Forelimb muscle (tissue), 1 donor: ENCODE data around the gene YIPF3. TPM values are rescaled to one million over a fixed set of nuclear protein-coding genes. Genes with fewer than 3 reads are reported as not detected.
"Not testable (repeated sequence)": the region's sequence is repeated elsewhere in the genome, so short reads cannot be mapped to it uniquely, and the experiment has no call there.

ENCODE experiments used
- DNase-seq: peaks from one replicate; pipeline ENCODE4 v3.0.0-alpha.2; 2013; ENCODE audit warnings: low read depth
- polyA plus RNA-seq: library from polyadenylated mRNA; unstranded; fragments of 120-200 nt; gene quantifications from one replicate; pipeline ENCODE4 v1.2.1, GENCODE V29; 2013; ENCODE audit not compliant: insufficient read length

YIPF3 gene
- polyA plus RNA-seq, 1 donor: 80.7 TPM

DNA sequence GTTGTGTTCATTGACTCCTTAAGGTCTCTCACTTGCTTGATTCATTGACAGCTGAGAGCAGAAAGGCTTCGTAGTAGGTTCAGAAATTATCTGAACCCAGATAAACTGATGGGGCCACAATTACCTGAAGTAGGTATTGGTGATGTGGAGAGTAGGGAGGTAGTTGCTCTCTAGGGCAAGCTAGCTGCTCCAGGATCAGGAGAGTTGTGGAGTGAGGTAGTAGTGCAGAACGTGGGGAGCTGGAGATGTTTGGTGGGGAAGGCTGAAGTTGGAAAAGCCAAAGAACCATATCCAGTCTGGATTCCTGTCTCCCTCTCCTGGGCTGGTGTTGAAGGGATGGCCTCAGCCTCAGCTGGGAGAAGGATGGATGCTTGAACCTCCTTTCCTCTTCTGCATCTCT, 23.5 kb downstream of the YIPF3 start:
- DNase-seq: no peak

DNA sequence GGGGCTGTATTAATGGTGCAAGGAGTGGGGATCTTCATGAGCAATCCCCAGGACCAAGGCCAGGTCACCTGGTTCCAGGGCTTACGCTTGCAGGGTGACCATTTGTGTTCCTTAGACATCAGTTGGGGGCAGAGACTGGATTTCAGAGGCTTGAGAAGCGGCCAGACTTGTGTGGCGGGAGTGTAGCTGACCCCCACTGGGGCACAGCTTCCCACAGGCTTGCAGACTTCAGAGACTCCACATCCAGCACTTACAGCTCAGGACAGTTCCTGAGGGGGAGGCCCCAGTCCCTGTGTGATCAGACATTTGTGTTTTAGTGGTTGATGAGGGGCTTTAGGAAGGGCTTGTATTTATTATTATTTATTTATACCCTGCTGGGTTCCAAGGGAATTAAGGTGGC, 24.1 kb downstream of the YIPF3 start:
- DNase-seq: no peak

DNA sequence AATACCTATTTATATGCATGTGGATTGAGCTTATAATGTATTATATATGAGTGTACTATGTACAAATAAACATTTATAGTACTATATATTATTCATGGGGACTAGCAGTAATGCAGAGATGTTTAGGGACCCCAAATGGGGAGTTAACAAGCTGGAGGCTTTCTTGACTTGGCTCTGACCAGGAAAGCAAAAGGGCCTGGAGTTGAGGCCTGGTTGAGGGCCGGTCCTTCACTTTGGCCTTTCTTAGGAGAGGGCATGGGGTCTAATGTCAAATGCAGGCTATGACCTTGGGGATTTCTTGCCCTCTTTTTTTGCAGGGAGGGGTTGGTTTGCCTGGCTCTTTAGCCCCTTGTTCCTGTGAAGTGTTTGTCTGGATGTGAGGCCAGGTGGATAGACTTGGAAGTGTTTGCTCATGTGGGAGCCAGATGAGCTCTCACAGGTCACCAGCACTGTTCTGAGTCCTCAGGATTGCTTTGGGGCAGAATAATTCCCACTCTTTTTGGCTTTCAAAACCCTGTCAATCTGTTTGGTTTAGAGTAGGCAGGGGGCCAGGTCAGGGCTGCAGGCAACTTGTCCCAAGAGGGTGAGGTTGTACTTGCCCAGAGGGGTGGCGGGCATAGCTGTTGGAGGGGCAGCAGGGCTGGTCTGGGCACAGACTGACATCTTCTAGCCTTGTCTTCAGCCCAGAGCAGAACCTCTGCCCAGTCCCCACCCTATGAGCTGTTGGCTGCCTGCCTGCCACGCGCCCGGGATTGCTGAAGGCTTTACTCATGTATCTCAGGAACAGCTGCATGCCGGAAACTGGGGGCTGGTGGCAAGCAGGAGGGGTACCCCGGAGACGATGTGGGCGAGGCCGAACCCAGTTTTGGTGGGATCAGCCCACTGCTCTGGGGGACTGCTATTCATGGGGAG, 24.7 kb downstream of the YIPF3 start:
- DNase-seq: no peak

DNA sequence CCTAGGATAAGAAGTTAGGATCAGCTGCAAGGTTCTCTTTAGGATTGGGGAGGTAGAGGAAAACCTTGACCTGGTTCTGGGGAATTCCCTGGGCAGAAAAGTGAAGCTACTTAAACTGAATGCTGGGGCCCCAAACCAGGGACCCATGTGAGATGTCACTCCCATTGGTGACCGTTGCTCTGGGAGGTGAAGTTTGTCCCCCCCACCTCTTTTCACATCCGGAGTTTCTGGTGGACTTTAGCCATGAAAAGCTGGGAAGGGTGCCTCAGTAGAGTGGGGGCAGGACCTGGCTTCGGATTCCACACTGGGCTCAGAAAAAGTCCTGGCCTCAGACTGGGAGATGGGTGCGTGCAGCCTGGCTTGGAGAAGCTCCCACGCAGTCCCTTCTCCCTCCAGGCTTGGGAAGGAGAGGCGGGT, 26.2 kb downstream of the YIPF3 start:
- DNase-seq: no peak

DNA sequence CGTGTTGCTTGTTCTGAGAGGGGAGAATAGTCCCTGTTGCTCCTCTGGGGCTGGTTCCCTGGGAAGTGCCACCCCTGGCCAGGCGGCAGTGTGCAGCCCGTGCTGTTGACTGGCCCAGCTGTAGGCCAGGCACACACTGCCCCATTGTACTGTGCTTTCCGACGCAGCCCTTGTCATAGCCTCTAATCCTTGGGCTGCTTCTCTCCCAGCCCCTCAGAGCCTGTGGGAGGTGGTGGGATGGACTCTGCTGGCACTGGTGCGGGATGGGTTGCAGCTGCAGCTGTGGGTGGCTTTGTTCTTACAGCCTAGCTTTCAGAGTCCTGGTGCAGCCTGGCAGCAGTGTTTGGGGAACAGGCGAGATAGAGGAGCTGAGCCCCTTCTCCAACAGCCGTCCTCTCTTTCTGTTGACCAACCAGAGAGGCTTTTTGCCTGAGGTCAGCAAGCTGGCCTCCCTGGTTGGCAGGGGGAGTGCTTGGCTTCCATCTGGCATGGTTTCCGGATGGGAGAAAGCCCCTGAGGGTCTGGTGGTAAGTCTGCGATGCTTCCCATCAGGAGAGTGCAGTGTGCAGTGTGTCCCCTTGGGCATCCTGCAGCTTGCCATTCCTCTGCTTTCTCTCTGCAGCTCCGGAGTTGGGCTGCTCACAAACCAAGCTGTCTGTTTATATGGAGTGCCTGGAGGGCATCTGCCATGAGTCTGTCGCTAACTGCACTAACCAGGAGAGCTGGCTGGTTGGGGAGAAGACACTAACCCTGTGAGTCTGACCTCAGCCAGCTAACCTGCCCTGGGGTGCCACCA, 27.3 kb downstream of the YIPF3 start:
- DNase-seq: no peak

DNA sequence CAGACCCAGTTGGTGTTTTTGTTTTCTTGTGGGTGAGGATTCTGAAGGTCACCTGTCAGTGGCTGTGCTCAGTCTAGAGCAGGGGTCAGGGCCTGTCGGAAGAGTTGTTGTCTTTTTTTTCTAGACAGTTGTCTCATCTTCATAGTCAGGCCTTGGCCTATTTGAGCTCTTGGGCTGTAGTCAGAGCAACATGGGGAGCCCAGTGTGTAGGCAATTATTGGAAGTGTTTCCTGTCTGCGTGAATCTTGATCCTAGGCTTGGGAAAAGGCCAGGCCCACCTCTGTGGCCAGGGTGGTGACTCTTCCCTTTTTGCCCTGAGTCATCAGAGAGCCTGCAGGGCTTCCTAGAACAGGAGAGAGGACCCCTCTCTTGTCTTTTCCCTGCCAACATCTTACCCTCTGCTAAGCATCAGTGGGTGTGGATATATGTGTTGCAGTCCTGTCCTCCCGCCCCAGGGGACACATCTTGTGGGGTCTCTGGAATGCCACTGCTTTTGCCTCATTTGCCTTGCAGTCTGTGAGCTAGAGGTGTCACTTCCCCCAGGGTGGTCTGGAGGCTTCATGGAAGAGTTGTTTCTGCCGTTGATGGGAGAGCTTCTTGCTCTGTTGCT, 28.0 kb downstream of the YIPF3 start:
- no peak for DNase-seq

DNA sequence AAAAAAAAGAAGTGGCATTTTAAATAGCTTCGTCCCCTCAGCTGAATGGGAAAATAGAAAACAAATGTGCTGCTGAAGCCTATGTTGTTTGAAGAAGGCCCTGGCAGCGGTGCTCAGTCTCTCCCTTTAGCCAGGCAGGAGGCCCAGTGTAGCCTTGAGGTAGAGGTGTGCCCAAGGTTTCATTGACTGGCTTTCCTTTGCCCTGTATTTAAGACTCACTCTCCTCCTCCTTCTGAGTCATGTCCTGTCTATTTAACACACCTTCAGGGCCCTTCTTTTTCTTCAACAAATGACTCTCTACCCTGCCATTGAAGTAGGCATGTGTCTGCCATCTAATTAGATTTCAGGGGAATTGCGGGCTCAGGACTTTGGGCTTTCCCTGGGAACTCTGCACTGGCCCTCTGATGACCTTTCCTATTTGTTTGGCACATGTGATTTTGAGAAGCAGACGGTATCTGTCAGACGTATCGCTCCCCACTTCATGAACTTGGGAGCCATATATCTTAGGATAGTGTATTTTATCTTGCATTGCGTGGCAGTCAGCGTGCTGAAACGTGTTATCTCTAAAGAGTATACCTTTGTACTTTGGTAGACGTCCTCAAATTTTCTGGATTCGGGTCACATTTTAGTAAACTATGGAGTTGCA, 35.0 kb downstream of the YIPF3 start:
- DNase-seq: no peak

DNA sequence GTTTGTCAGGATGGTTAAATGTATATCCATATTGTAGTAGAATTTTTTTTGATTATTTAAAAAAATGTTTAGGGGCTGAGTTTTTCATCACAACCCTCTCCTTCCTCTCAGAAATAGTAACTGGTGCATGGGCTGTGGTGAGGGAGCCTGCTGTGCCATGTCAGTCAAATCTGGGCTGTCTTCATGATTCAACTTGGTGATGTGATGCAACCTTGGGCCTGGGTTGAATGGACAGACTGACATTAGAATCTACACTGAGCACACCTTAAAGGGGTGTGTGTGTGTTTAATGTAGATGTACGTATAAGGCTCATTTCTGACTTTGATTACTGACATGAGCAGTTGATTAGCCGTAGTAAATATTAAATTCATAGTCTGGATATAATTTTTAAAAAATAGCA, 35.7 kb downstream of the YIPF3 start:
- no peak for DNase-seq

DNA sequence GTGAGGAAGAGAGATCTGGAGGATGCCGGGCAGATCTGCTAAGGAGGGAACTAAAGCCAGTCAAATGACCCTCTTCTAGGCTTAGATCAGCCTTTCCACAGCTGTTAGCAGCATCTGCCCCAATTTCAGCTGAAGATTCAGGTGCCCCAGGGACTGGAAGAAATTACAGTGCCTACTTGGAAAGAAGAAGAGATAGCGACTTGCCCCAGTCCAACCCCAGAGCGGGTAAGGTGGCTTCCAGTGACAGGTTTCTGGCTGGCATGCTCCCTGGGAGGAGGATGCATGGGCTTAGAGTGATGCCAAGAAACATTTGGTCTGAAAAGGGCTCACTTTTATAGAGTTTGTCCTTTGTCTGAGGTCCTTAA, 38.7 kb downstream of the YIPF3 start:
- DNase-seq: no peak

DNA sequence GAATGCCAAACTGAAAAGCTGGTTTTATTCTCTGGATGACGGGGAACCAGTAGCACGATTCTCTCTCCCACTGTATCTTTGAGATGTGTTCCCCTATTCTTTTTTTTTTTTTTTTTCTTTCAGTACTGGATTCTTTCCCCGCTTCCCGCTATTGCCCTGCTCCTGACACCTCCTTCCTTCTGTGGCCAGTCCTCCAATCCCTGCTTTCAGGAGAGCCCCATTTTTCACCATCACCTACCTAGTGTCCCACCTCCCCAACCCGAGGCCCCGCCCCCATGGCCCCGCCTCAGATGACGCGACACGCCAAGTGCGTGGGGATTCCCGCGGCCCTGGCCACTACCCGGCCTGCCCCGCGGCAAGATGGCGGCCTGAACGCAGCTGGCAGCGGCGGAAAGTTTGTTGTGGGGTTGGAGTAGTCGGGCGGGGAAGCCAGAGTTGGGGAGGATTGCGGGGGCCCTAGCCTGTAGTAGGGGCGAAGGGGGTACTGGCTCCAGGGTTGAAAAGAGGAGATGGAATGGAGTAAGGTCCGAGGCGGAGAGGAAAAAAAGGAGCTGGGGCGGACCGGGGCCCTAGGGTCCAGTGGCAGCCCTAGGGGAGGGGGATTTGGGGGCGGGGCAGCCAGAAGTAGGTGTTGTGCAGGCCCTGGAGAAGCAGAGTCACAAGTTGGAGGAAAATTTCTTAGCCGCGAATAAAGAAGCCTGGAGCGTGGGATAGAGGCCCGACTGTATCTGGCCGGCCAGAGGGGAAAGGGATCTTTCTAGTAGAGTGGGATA, 39.3 kb downstream of the YIPF3 start, which contains the start of gene TJAP1:
Gene TJAP1 (plus strand): TSS at position 336 of the 773 bp plus-strand sequence. CDS start 21,432 bp downstream, outside the sequence.
- DNase-seq: peak; percentile 44

DNA sequence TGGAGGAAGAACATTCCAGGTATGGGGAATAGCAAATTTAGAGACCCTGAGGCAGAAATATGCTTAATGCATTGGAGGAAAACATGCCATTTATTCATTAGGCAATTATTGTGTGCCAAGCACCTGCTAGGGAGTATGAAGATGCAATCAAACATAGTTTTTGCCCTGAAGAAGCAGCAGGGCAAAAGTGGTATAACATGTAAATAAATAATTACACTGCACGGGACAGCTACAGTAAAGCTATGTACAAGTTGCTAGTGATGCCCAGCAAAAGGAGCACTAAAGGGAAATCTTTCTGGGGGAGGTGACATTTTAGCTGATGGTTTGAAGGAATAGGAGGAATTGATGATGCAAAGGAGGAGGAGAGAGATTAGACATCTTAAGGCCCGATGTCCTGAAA, 40.0 kb downstream of the YIPF3 start:
- DNase-seq: no peak

DNA sequence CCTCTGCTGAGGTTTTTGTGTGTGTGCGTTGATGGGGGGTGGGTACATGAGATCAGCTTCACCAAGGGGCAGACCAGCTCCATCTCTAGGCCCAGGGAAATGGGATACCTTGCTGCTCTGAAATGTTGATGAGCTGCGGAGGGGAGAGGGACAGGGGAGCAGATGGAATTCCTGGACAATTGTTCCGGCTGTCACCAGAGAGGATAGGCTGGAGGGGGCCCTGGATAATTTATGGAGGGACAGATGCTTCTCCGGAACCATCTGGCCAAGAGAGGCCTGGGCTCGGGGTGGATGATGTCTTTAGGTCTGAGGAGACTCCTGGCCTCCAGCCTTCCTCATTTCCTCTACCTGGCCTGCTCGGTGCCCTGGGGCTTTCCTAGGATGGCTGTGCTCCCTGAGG, 41.2 kb downstream of the YIPF3 start:
- no peak for DNase-seq

DNA sequence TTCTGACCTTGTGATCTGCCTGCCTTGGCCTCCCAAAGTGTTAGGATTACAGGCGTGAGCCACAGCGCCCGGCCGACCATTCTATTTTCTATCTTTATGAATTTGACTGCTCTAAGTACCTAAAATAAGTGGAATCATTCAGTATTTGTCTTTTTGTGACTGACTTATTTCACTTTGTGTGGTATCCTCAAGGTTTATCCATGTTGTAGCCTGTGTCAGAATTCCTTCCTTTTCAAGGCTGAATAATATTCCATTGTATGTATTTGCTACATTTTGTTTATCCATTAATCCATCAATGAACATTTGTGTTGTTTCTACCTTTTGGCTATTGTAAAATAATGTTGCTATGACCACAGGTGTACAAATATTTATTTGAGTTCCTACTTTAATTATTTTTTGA, 44.2 kb downstream of the YIPF3 start:
- no peak for DNase-seq

DNA sequence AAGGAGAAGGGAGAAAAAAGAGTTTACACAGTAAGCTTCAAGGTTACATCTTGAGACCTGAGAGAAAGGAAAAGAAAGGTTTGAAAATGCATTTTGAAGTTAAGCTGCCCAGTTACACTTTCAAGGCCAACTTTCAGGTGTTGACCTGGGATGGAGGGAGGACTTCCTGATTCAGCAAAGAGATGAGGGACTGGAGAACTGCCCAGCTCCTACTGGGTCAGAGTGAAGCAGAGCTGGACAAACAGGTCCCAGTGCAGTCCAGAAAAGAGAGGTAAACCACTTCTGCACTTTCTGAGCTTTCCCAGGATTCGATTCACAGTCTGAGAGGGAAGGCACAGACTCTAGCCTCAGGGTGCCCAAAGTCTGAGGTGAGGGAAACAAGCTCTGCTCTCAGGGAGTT, 45.3 kb downstream of the YIPF3 start:
- DNase-seq: no peak

DNA sequence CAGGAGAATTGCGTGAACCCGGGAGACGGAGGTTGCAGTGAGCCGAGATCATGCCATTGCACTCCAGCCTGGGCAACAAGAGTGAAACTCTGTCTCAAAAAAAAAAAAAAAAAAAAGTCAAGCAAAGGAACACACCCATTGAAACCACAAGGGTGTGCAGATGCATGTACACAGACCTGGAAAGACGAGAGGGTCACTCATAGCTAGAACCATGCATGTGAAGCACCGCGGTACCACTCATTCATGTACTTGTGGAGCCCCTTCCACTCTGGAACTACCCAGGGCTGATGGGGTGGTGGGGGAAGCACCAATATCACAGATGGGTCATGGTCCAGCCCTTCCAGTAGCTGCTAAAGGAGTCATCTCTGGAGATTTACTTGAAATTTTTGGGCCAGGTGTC, 46.8 kb downstream of the YIPF3 start:
- no peak for DNase-seq

DNA sequence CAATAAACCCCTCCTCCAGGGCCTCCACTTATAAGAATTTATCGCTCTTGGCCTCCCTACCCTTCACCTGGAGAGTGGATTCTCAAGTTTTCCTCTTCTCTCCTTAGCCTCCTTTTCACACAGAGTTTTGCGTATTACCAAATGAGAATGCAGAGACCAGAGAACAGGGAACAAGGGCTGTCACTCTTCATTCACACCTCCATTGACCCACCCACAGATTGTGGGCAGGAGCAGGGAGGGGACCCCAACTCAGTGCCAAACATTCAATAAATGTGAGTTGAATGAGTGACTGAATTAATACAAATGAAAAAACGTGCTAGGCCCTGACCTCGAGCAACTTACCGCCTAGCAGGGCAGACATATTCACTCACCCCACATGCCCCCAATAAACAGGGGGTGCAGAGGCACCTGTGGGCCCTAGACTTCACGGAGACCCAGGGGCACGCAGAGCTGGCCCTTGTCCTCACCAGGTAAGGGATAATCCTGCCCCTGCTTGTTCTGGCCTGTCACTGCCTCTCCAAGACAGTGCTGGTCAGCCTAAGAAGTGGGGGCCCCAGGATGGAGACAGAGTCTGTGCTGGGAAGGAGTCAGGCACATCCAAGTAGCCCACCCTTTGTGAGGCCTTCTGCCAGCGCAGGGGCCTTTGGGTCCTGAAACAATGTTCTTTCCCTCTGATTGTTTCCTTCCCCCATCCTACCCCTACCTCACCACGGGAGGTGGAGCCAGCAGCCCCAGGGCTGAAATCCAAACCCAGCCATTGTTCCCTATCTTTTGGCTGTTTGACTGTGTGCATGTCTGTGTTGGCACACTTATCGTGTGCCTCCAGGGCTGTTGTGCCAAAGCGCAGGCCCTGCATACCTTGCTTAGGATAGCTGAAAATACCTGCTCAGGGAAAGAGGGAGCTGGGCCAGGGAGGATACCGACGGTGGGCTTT, 47.7 kb downstream of the YIPF3 start:
- no peak for DNase-seq

DNA sequence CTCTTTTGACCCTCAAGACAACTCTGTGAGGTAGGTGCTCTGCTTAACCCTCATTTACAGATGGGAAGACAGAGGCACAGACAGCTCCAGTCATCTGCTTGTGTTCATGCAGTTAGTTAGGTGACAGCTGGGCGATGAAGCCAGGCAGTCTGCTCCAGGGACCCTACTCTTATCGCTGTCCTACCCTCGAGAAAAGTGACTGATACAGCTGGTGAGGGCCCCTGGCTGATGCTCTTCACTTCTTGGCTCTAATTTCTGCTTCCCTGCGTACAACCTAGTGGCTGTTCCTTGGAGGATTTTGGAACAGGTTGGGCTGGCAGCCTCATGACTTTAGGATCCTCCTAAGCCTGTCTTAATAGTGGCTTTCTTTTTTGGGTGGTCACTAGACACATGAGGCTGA, 48.5 kb downstream of the YIPF3 start:
- no peak for DNase-seq

DNA sequence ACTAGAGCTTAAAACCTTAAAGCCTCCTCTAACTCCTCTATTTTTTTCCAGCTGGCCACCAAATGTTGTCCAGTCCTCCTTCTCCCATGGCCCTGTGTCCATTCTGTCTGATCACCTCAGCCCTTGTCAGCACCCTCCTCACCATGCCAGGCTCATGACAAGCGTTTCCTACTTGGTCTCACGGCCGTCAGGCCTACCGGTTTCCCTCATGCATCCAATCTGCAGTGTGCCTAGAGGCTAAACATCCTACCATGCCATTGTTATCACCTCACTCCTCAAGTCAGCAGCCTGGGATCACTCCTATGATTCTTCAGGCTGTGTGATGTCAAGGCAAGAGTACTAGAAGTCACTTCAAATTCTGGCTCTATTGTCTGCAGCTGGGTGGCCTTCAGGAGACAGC, 49.0 kb downstream of the YIPF3 start:
- DNase-seq: no peak

DNA sequence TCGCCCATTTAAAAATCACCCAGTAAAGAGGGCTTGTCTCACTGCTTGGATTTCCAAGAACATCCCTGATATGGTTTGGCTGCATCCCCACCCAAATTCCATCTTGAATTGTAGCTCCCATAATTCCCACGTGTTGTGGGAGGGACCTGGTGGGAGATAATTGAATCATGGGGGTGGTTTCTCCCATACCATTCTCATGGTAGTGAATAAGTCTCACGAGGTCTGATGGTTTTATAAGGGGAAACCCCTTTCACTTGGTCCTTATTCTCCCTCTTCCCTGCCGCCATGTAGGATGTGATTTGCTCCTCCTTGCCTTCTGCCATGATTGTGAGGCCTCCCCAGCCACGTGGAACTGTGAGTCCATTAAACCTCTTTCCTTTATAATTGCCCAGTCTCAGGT, 49.5 kb downstream of the YIPF3 start:
- DNase-seq: not testable (repeated sequence)

DNA sequence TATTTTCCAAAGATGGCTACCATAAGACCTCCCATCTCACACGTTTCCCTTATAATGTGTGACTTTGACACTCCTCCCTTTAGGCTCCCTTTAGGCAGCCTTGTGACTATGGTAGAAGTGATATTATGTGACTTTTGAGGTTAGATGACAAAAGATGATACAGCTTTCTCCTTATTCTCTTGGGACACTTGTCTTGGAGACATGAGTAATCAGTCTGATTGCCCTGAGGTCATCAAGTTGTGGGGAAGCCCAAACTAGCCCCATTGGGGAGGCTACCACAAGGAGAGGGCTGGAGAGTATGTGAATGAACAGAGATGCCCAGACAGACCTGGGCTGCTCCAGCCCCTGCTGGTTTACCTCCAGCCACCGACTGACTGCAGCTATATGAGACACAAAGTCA, 50.8 kb downstream of the YIPF3 start:
- no peak for DNase-seq
